Osteoblast (primary cell): ENCODE results near the gene C4A. TPM values are rescaled to one million over a fixed set of nuclear protein-coding genes. Genes with fewer than 3 reads are reported as not detected.
"Not testable (repeated sequence)": the region's sequence is repeated elsewhere in the genome, so short reads cannot be mapped to it uniquely, and the experiment has no call there.

ENCODE experiments used
- DNase-seq: peaks from one replicate; pipeline ENCODE4 v3.0.0; 2011; ENCODE audit warnings: low spot score, mixed read lengths; ENCODE audit not compliant: insufficient read length; ENCODE audit errors: missing footprints
- H2AFZ ChIP-seq: 2 replicates; pipeline ENCODE4 v1.6.0; 2011; ENCODE audit warnings: mild to moderate bottlenecking, low read length
- H3K27ac ChIP-seq: 2 replicates; pipeline ENCODE4 v1.5.1; 2011; ENCODE audit warnings: mild to moderate bottlenecking, low read depth, low read length, moderate library complexity
- H3K27me3 ChIP-seq: 2 replicates; pipeline ENCODE4 v1.6.0; 2012; ENCODE audit warnings: mild to moderate bottlenecking, control low read depth, inconsistent platforms, low read length, moderate library complexity; ENCODE audit not compliant: insufficient read depth
- H3K36me3 ChIP-seq: 2 replicates; pipeline ENCODE4 v1.5.1; 2011; ENCODE audit warnings: mild to moderate bottlenecking, low read length, control low read depth, moderate library complexity; ENCODE audit not compliant: insufficient read depth
- H3K4me1 ChIP-seq: 2 replicates; pipeline ENCODE4 v1.5.1; 2011; ENCODE audit warnings: mild to moderate bottlenecking, low read length, control low read depth, moderate library complexity; ENCODE audit not compliant: insufficient read depth
- H3K4me2 ChIP-seq: 2 replicates; pipeline ENCODE4 v1.6.0; 2011; ENCODE audit warnings: mild to moderate bottlenecking, low read length; ENCODE audit not compliant: insufficient read depth
- H3K4me3 ChIP-seq: fragments of 200-600 bp; sonication (generic); 3 replicates; pipeline ENCODE4 v1.5.1; 2012; ENCODE audit warnings: mild to moderate bottlenecking, low read length, inconsistent platforms; ENCODE audit not compliant: insufficient read depth
- H3K79me2 ChIP-seq: 2 replicates; pipeline ENCODE4 v1.6.0; 2012; ENCODE audit warnings: mild to moderate bottlenecking, low read length, control low read depth, inconsistent platforms; ENCODE audit not compliant: insufficient read depth
- H3K9me3 ChIP-seq: 2 replicates; pipeline ENCODE4 v1.5.1; 2011; ENCODE audit warnings: low read depth, low read length, control low read depth
- H4K20me1 ChIP-seq: 2 replicates; pipeline ENCODE4 v1.6.0; 2012; ENCODE audit warnings: mild to moderate bottlenecking, low read length, control low read depth; ENCODE audit not compliant: insufficient read depth
- total RNA-seq: library from RNA; depleted of rRNA; stranded (reverse); fragments of >200 nt; gene quantifications from 2 replicates; pipeline ENCODE4 v1.2.3, GENCODE V29; 2012

The C4A gene
- total RNA-seq, 1 donor, result 7.2 TPM

GRCh38 chr6:32035283-32036013 lies 53.6 kb downstream of the C4A start:
- not testable (repeated sequence) for DNase-seq, H3K36me3 ChIP-seq, H3K27me3 ChIP-seq

GRCh38 chr6:32037136-32037535 lies 55.3 kb downstream of the C4A start:
- H3K9me3 ChIP-seq, H3K4me3 ChIP-seq, H3K4me1 ChIP-seq, H3K36me3 ChIP-seq, H3K27ac ChIP-seq, H3K27me3 ChIP-seq, H2AFZ ChIP-seq, H4K20me1 ChIP-seq, DNase-seq, H3K4me2 ChIP-seq, H3K79me2 ChIP-seq: not testable (repeated sequence)

More at GRCh38 chr6:32035283-32036013, 53.6 kb downstream of the C4A start:
- not testable (repeated sequence) for H3K4me1 ChIP-seq, H3K79me2 ChIP-seq, H3K9me3 ChIP-seq, H3K4me2 ChIP-seq, H3K27ac ChIP-seq, H4K20me1 ChIP-seq, H2AFZ ChIP-seq, H3K4me3 ChIP-seq

GRCh38 chr6:32037598-32038524 lies 56.0 kb downstream of the C4A start, which contains the start of gene CYP21A2:
Gene CYP21A2 (plus strand): TSS chr6:32038415. CDS start chr6:32038423, 8 bp downstream.
- H3K4me3 ChIP-seq, H3K36me3 ChIP-seq, H3K4me1 ChIP-seq: not testable (repeated sequence)

GRCh38 chr6:32038878-32039277 lies 57.0 kb downstream of the C4A start:
- H3K4me3 ChIP-seq, H3K36me3 ChIP-seq: not testable (repeated sequence)

More at GRCh38 chr6:32037598-32038524, 56.0 kb downstream of the C4A start, which contains the start of gene CYP21A2:
- H2AFZ ChIP-seq, H4K20me1 ChIP-seq, DNase-seq, H3K79me2 ChIP-seq, H3K27me3 ChIP-seq, H3K4me2 ChIP-seq, H3K27ac ChIP-seq, H3K9me3 ChIP-seq: not testable (repeated sequence)

GRCh38 chr6:32039321-32040274 lies 57.7 kb downstream of the C4A start:
- not testable (repeated sequence) for H3K4me2 ChIP-seq

More at GRCh38 chr6:32038878-32039277, 57.0 kb downstream of the C4A start:
- H3K27me3 ChIP-seq, H4K20me1 ChIP-seq, DNase-seq, H3K4me1 ChIP-seq, H3K9me3 ChIP-seq, H3K79me2 ChIP-seq, H3K4me2 ChIP-seq, H3K27ac ChIP-seq, H2AFZ ChIP-seq: not testable (repeated sequence)

GRCh38 chr6:32040299-32041049 lies 58.6 kb downstream of the C4A start:
- not testable (repeated sequence) for H2AFZ ChIP-seq, H3K79me2 ChIP-seq, H3K27me3 ChIP-seq, H4K20me1 ChIP-seq, H3K9me3 ChIP-seq, DNase-seq, H3K4me2 ChIP-seq, H3K36me3 ChIP-seq, H3K27ac ChIP-seq, H3K4me3 ChIP-seq, H3K4me1 ChIP-seq

More at GRCh38 chr6:32039321-32040274, 57.7 kb downstream of the C4A start:
- not testable (repeated sequence) for H4K20me1 ChIP-seq, H3K36me3 ChIP-seq, H3K4me1 ChIP-seq, H3K9me3 ChIP-seq, H3K27ac ChIP-seq, H3K27me3 ChIP-seq, DNase-seq, H2AFZ ChIP-seq, H3K4me3 ChIP-seq, H3K79me2 ChIP-seq

- not testable (repeated sequence) for H2AFZ ChIP-seq, H3K79me2 ChIP-seq, H3K27ac ChIP-seq, H3K4me1 ChIP-seq, H3K27me3 ChIP-seq, H3K4me2 ChIP-seq, DNase-seq, H3K36me3 ChIP-seq, H4K20me1 ChIP-seq, H3K4me3 ChIP-seq, H3K9me3 ChIP-seq
Measured at GRCh38 chr6:32041050-32041321, 59.1 kb downstream of the C4A start.

GRCh38 chr6:32041385-32041784 lies 59.5 kb downstream of the C4A start:
- H2AFZ ChIP-seq, H3K79me2 ChIP-seq, H3K4me2 ChIP-seq, H3K27me3 ChIP-seq, H3K9me3 ChIP-seq, H3K27ac ChIP-seq, H3K36me3 ChIP-seq, H3K4me3 ChIP-seq, DNase-seq, H4K20me1 ChIP-seq, H3K4me1 ChIP-seq: not testable (repeated sequence)
